Right cardiac atrium (tissue), 5 donors: ENCODE data around the gene NKX1-2. TPM values are rescaled to one million over a fixed set of nuclear protein-coding genes. Genes with fewer than 3 reads are reported as not detected.

ENCODE experiments used
- ATAC-seq, 2 donors: fragments of 200-7000 bp; cut with Tn5 transposase; one replicate each; pipeline versions ENCODE4 v1.8.0 to v1.9.1; 2020; ENCODE audit warnings: moderate library complexity in 2 of 2, mild to moderate bottlenecking in 1 of 2
- DNase-seq, 3 donors: peaks; one replicate each; pipeline ENCODE4 v3.0.0-alpha.2; 2020
- H3K27ac ChIP-seq: one replicate; pipeline ENCODE4 v1.5.1; 2013; ENCODE audit warnings: mild to moderate bottlenecking, low read length, control low read depth, moderate library complexity
- H3K27me3 ChIP-seq: one replicate; pipeline ENCODE4 v1.6.1; 2013; ENCODE audit not compliant: control insufficient read depth, insufficient read depth
- H3K4me1 ChIP-seq: one replicate; pipeline ENCODE4 v1.6.1; 2013; ENCODE audit warnings: low read length; ENCODE audit not compliant: control insufficient read depth, insufficient read depth
- H3K4me3 ChIP-seq: one replicate; pipeline ENCODE4 v1.5.1; 2013; ENCODE audit warnings: low read length, control low read depth
- H3K9me3 ChIP-seq: one replicate; pipeline ENCODE4 v1.6.1; 2013; ENCODE audit warnings: low read length; ENCODE audit not compliant: control insufficient read depth
- WGBS: extraction: QIAGEN DNeasy Blood & Tissue Kit; methylation state at CpG from one replicate; pipeline ENCODE4 v1.1.7; 2013; 5-methylcytosine and 5-hydroxymethylcytosine counted together
- intact Hi-C, 4 donors: fragments of 100-400 bp; cut with DNase I; formaldehyde crosslinking; loops; one replicate each; pipeline versions ENCODE4 v1.11.0 to v1.14.0; 2022 to 2023
- polyA plus RNA-seq: library from polyadenylated mRNA; stranded (reverse); fragments of 200-250 nt; gene quantifications from one replicate; pipeline ENCODE4 v1.2.3, GENCODE V29; 2013
- total RNA-seq, 4 donors: library from RNA; stranded (reverse); fragmentation: NEBNext Ultra II Directional; extraction: Animal tissue kit (Norgen Biotek cat#: 25700); gene quantifications; one replicate each; pipeline ENCODE4 v1.2.1, GENCODE V29; 2021
- donor health status: healthy with polysubstance abuse.
- donor health status: DM: no; HTN: yes; CAD: no.
- donor health status: DM: no; HTN: no; CAD: no.
- donor health status: DM: no; HTN: yes; CAD: no; lungs with severe emphysema.
- donor health status: DM: yes; HTN: yes; CAD: no.

NKX1-2 gene
- total and polyA plus RNA-seq, 5 donors, result not detected

- H3K9me3 ChIP-seq, result no peaks in the 10 kb centered on the region
- no peaks in the 10 kb centered on the region for H3K4me1 ChIP-seq
- 93% methylated on average over 4 of the region's 4 CpGs for WGBS
- H3K27me3 ChIP-seq, result no peaks in the 10 kb centered on the region
- no peak overlapping the region for H3K4me3 ChIP-seq
- no peak for ATAC-seq
- H3K27ac ChIP-seq, result no peak overlapping the region
- DNase-seq, result no peak
- intact Hi-C loops, result no loop called here
Measured at GRCh38 chr10:124425227-124425962, 24.4 kb downstream of the NKX1-2 start.

GRCh38 chr10:124423813-124424212, 26.0 kb downstream of the NKX1-2 start:
- DNase-seq (no peak), ATAC-seq (no peak)
- Histone ChIP-seq H3K27ac (no peak overlapping the region), H3K4me3 (no peak overlapping the region), H3K27me3 (no peaks in the 10 kb centered on the region), H3K9me3 (no peaks in the 10 kb centered on the region), H3K4me1 (no peaks in the 10 kb centered on the region)
- intact Hi-C loops, result no loop called here
- 71% methylated on average over 5 of the region's 5 CpGs for WGBS

- no peak for ATAC-seq
- no peaks in the 10 kb centered on the region for H3K9me3 ChIP-seq
- H3K4me3 ChIP-seq, result no peak overlapping the region
- H3K27me3 ChIP-seq, result no peaks in the 10 kb centered on the region
- no peak for DNase-seq
- WGBS, result 75% methylated on average over 12 of the region's 12 CpGs
- intact Hi-C loops, result no loop called here
- no peaks in the 10 kb centered on the region for H3K4me1 ChIP-seq
- H3K27ac ChIP-seq, result no peak overlapping the region
Measured at GRCh38 chr10:124422742-124423141, 27.1 kb downstream of the NKX1-2 start.

- 24% methylated on average over 1 of the region's 1 CpG for WGBS
- Histone ChIP-seq H3K27me3 (no peaks in the 10 kb centered on the region), H3K4me1 (no peaks in the 10 kb centered on the region), H3K4me3 (no peak overlapping the region), H3K9me3 (no peaks in the 10 kb centered on the region), H3K27ac (no peak overlapping the region)
- no peak for DNase-seq
- no peak for ATAC-seq
- intact Hi-C loops, result no loop called here
Measured at GRCh38 chr10:124420254-124420653, 29.6 kb downstream of the NKX1-2 start.

GRCh38 chr10:124419635-124420034, 30.2 kb downstream of the NKX1-2 start:
- H3K27me3 ChIP-seq, result no peaks in the 10 kb centered on the region
- intact Hi-C loops, result no loop called here
- DNase-seq (peak in 2 of 3 donors; percentile 54 to 62), ATAC-seq (no peak)
- H3K4me1 ChIP-seq, result no peaks in the 10 kb centered on the region
- WGBS, result 92% methylated on average over 10 of the region's 10 CpGs
- no peak overlapping the region for H3K27ac ChIP-seq
- no peak overlapping the region for H3K4me3 ChIP-seq
- no peaks in the 10 kb centered on the region for H3K9me3 ChIP-seq

GRCh38 chr10:124418726-124419501, 30.9 kb downstream of the NKX1-2 start, which contains the start of gene OAT:
Gene OAT (minus strand): TSS chr10:124418923. CDS start chr10:124412171, 6,752 bp downstream.
- intact Hi-C loops, result no loop called here
- 3% methylated on average over 70 of the region's 70 CpGs for WGBS
- H3K27me3 ChIP-seq, result no peaks in the 10 kb centered on the region
- no peaks in the 10 kb centered on the region for H3K4me1 ChIP-seq
- peak within 1 kb of the TSS; percentile 90 for H3K4me3 ChIP-seq
- no peaks in the 10 kb centered on the region for H3K9me3 ChIP-seq
- ATAC-seq, result peak; percentile 98
- H3K27ac ChIP-seq, result peak within 1 kb of the TSS; percentile 73
- DNase-seq, result peak; percentile 98 to 99 (median 98)

GRCh38 chr10:124417895-124418725, 31.7 kb downstream of the NKX1-2 start:
- intact Hi-C loops, result no loop called here
- WGBS, result 2% methylated on average over 64 of the region's 64 CpGs
- Histone ChIP-seq H3K27ac (peak overlapping the region; percentile 73), H3K9me3 (no peaks in the 10 kb centered on the region), H3K4me1 (no peaks in the 10 kb centered on the region), H3K27me3 (no peaks in the 10 kb centered on the region), H3K4me3 (peak overlapping the region; percentile 90)
- ATAC-seq (peak; percentile 73 to 74), DNase-seq (peak; percentile 72 to 89 (median 87))

GRCh38 chr10:124416733-124417132, 33.1 kb downstream of the NKX1-2 start:
- no peak overlapping the region for H3K4me3 ChIP-seq
- no peak for DNase-seq
- no peaks in the 10 kb centered on the region for H3K9me3 ChIP-seq
- no peaks in the 10 kb centered on the region for H3K4me1 ChIP-seq
- H3K27me3 ChIP-seq, result no peaks in the 10 kb centered on the region
- 68% methylated on average over 6 of the region's 6 CpGs for WGBS
- ATAC-seq, result no peak
- intact Hi-C loops, result no loop called here
- no peak overlapping the region for H3K27ac ChIP-seq

GRCh38 chr10:124415210-124415609, 34.6 kb downstream of the NKX1-2 start:
- intact Hi-C loops, result no loop called here
- Histone ChIP-seq H3K9me3 (no peaks in the 10 kb centered on the region), H3K27me3 (no peaks in the 10 kb centered on the region), H3K27ac (no peak overlapping the region), H3K4me1 (no peaks in the 10 kb centered on the region), H3K4me3 (no peak overlapping the region)
- ATAC-seq, result no peak
- WGBS, result 71% methylated on average over 2 of the region's 2 CpGs
- no peak for DNase-seq

- no peaks in the 10 kb centered on the region for H3K27me3 ChIP-seq
- intact Hi-C loops, result no loop called here
Measured at GRCh38 chr10:124414076-124414475, 35.8 kb downstream of the NKX1-2 start.

GRCh38 chr10:124409696-124410095, 40.1 kb downstream of the NKX1-2 start:
- Histone ChIP-seq H3K4me1 (no peaks in the 10 kb centered on the region), H3K9me3 (no peaks in the 10 kb centered on the region), H3K27ac (no peak overlapping the region), H3K27me3 (no peaks in the 10 kb centered on the region), H3K4me3 (no peak overlapping the region)
- intact Hi-C loops, result no loop called here
- ATAC-seq (no peak), DNase-seq (no peak)

More at GRCh38 chr10:124414076-124414475, 35.8 kb downstream of the NKX1-2 start:
- H3K4me1 ChIP-seq, result no peaks in the 10 kb centered on the region
- no peaks in the 10 kb centered on the region for H3K9me3 ChIP-seq
- no peak for ATAC-seq
- H3K27ac ChIP-seq, result no peak overlapping the region
- no peak for DNase-seq
- H3K4me3 ChIP-seq, result no peak overlapping the region
- WGBS, result 31% methylated on average over 4 of the region's 4 CpGs
